Erythroblast (primary cell): Measurements from ENCODE around the gene KRTAP13-2.

Experiments used
- GATA1 ChIP-seq: IDR thresholded peaks from 2 replicates; pipeline ENCODE4 v1.6.1; 2011; ENCODE audit warnings: low read depth, mild to moderate bottlenecking, control low read depth, low read length, moderate library complexity
- POLR2A ChIP-seq: IDR thresholded peaks from 2 replicates; pipeline ENCODE4 v1.6.1; 2011; ENCODE audit warnings: mild to moderate bottlenecking, low read length

GRCh38 chr21:30408782-30409494 lies 36.9 kb upstream of the KRTAP13-2 start:
- TF ChIP-seq POLR2A (no peak), GATA1 (no peak)
